NCI-H446 treated with DMSO at 0.1 percent for 48 hours (cell line): Measurements from ENCODE around the gene OR2A1.
"Not testable (repeated sequence)": the region's sequence is repeated elsewhere in the genome, so short reads cannot be mapped to it uniquely, and the experiment has no call there.

Experiments used
- DNase-seq: peaks from one replicate; lab custom pipeline; 2025; lab: John Stamatoyannopoulos, UW

The OR2A1 gene, protein sequence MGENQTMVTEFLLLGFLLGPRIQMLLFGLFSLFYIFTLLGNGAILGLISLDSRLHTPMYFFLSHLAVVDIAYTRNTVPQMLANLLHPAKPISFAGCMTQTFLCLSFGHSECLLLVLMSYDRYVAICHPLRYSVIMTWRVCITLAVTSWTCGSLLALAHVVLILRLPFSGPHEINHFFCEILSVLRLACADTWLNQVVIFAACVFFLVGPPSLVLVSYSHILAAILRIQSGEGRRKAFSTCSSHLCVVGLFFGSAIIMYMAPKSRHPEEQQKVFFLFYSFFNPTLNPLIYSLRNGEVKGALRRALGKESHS

DNA sequence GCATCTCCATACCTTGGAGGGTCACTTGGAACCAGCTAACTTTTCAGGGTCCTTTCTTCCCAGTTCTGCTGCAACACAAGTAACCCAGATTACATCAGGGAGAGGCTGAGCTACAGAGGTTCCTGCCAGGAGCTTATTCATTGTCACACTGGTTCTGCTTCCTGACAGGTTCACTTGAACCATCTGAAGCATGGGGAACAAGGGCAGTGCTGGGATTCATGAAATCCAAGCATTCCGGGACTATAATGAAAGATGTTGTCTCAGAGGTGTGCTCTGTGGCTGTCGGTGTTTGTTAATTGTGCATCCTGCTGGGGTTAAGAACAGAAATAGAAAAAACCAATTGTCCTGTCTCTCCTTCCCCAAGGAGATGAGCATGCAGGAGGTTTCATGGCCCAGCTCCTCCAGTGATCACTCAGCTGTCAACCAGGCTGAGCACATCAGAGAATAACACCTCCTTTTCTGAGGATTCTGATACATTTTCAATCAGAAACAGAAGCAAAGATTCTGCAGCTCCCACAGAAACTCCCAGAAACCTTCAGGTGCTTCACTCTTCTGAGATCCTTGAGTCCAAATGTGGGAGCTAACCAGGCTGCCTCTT lies at the start of gene OR2A1:
OR2A1 (plus strand) TSS at position 548 of the 598 bp plus-strand sequence. CDS start 5,706 bp downstream, outside the sequence.
- not testable (repeated sequence) for DNase-seq

DNA sequence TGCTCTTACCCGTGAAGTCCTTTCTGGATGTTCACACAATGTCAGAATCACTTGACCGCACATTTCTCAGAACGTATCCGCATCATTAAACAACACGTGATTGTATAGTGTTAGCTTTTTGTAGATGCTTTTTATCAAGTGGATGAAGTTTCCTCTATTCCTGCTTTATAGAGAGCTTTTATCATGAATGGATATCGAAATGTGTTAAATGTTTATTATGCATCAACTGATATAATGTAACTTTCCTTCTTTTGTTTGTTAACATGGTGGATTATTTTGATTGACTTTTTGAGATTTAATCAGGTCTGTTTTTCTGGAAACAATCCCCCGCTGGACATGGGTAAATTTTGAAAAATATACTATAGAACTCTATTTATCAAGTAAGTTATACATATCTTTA lies 47.5 kb upstream of the OR2A1 start, which contains the start of gene OR2A7:
OR2A7 (minus strand) TSS at position 101 of the 400 bp plus-strand sequence. CDS start 5,164 bp downstream, outside the sequence.
- not testable (repeated sequence) for DNase-seq

DNA sequence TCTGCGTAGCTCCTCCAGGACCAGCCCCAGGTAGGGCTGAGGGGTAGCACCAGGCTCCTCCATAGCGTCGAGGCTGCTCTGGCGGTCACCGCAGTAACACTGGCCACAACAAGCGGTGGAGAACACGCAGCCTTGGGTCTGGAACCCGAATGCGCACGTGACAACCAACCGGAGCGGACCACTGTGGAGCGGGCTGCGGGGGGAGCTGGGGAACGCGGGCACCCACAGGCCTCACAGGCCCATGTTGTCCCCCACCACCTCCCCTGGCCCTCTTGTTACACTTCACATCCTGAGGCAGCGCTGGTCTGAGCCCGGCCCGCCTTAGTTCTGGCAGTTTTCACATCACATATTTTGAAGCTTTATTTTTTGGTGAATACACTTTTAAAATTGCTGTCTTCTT lies 43.0 kb upstream of the OR2A1 start, which contains the start of gene CTAGE8:
CTAGE8 (minus strand) TSS at position 101 of the 400 bp plus-strand sequence; CDS start at position 63, 38 bp downstream.
- not testable (repeated sequence) for DNase-seq

DNA sequence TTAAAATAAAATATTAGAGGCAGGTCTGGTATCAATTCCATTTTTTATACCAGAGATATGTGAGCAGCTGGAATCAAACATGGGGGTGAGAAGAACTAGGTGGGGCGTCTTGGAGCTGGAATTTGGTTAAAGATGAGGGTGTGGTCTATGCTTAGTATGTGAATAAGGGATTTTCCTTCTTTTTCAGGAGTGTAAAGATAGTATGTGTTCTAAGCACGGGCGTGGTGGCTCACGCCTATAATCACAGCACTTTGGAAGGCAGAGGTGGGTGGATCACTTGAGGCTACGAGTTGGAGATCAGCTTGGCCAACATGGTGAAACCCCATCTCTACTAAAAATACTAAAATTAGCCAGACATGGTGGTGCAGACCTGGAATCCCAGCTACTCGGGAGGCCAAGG lies 36.9 kb upstream of the OR2A1 start:
- DNase-seq = not testable (repeated sequence)

DNA sequence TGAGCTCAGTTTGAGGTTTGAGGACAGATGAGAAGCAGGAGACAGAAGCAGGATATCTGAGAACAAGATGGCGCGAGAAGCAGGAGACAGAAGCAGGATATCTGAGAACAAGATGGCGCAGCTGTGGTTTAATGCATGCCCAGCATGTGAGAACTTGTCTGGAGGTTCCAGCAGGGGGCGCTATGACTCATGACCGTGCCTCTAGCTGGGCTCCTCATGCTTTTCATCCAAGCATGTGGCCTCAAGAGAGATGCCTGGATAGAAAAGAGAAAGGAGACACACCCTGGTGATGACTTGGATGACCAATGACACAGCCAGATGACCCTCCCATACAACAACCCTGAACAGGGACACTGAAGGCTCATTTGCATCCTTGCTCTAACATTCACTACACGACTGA lies 32.2 kb upstream of the OR2A1 start:
- DNase-seq = not testable (repeated sequence)

DNA sequence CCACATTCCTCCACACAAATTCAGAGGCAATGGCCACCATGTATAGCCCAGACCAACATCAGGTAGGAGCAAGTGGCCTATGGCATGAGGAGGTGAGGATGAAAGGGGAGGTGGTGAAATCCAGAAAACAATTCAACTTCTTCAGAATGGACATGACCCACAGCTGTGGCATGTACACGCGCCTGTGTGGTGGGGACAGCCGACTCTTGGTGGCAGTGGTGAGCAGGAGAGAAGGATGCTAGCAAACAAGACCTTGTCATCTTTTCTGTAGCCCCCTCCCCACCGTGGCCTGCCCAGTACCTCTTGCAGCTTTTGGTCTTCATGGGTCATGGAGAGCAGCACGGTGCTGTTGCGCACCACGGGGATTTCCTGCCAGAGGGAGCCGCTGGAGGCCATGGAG lies 30.2 kb upstream of the OR2A1 start:
- not testable (repeated sequence) for DNase-seq

DNA sequence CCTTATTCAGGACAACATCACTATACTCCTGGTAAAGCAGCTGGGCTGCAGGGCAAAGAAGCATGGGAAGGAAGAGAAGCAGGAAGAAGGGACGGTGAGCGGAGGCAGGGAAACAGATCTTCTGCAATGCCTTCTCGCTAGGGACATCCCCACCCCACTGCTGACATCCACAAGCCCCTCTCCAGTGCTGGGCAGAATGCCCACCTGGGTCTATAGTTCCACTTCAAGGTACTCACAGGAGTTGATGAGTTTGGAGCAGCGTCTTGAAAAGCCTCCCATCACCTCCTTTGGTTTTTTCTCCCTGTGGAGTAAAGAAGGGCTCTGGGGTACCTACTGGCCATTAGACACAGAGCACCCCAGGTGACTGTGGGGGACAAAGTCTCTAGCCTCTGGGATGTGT lies 29.7 kb upstream of the OR2A1 start:
- DNase-seq = not testable (repeated sequence)

DNA sequence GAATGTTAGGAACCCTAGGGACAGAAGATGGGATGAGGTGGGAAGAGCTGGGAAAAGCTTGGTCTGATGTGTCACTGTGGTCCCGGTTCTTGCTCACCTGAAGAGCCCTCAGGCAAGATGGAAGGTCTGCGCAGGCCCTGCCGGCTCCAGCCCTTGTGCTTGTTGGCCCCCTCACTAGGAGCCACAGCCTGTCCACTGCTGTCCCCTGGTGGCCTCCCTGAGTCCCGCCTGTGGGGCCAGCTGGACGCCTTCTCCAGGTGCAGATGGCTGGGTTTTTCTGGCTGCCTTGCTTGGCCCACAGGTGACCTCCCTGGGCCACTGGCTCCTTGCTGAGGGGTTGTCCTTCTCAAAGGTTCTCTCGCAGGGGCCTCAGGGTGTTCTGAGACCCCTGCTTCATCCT lies 28.5 kb upstream of the OR2A1 start:
- not testable (repeated sequence) for DNase-seq

DNA sequence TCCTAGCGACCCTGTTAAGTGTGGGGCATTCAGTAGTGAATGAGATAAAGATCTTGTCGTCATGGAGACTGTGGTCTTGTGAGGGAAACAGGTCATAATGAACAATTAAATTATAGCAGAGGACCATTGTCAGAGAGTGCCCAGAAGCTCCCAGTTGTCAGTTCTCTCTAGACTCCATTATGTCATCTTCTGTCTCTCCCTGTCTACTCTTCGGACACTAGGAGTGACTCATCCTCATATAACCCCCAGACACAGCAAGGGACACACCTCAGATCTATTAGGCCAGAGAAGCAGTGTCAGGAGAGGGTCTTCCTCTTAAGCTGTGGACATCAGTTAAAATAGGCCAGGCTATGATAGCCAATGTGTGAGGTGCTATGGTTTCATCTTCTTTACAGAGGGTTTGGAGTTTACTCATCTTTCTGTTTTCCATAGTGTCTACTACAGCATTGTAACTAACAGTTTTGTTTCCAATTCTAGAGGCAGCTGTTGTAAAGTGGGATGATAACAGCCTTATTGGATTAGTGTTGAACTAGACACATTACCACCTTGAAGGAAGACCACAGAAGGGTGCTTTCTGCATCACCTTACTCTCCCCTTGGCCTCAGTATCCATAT lies 24.9 kb upstream of the OR2A1 start:
- not testable (repeated sequence) for DNase-seq

DNA sequence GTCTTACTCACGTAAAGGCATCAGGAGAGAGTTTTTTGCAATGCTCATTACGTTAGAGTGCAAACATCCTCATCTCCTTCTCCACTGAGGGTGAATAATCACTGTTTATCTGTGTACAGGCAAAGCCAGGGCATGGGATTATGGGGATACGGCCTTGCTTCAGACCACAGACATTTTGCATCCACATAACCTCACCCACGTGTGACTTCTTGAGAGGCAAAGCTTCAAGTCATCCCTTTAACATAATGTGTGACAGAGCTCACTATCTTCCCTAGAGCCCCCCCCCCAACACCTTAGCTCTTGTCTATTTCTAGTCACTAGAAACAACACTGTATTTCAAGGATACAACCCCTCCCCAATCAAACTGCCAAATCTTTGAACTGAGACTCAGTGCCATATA lies 20.6 kb upstream of the OR2A1 start:
- DNase-seq = not testable (repeated sequence)

DNA sequence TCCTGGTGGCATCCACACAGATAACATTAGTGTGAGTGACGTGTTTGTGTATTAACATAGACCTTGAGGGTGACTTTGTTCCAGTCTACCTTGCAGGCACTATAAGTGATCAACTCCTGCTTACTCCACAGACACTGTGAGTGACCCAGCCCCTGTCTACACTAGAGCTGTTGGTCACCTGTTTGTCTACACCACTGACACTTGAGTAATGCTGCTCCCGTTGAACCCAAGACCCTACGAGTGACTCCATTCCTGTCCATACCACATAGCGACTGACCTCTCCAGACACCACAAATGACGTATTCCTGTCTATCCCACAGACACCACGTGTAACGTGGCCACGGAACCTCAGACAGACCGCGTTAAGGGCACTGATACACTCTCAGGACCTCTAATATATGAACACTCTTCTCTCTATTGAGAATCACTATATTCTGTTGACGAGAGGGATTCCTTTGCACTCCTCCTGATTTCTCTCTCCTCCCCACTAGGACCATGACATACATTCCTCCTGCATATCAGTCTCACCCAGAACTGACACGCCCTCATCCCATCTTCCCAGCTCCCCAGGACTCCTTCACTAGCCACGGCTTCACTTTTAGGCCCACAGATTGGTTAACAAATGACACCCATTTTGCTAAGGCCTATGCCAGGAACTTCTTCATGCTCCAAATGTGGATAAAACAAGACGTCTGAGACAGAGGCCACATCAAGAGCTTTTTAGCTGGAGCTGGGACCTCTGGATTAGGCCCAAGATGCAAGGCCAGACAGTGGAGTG lies 19.6 kb upstream of the OR2A1 start:
- DNase-seq = not testable (repeated sequence)

DNA sequence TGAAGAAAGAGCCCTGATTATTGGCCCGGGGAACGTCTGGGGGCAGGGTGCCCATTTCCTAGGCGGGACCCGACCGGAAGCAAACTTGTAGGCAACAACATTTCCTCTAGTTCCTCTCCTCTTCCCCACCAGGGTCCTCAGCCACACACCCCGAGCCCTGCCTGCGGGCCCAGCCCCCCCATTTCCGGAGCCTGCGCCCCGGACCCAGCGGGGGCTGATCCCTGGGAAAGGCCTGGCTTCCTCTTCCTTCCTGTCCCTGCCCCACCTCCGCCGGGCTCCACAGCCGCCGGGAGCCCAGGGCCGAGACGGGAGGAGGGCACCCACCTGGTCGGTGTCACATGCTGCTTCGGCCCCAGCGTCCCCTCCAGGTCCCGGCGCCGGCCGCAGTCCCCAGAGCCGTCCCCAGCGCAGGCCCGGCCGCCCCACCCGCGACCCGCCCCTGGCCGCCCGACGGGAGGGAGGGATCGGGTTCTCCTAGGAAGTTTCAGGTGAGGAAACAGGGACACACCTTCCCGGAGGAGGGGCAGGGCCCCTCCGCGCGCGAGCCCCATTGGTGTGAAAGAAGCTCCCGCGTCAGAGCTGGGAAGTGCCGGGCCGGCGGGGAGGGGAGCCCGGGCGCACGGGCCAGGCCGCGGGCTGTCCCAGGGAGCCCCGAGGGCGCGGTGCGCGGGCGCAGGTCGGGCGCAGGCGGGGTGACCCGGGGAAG lies 18.3 kb upstream of the OR2A1 start:
- DNase-seq = not testable (repeated sequence)

DNA sequence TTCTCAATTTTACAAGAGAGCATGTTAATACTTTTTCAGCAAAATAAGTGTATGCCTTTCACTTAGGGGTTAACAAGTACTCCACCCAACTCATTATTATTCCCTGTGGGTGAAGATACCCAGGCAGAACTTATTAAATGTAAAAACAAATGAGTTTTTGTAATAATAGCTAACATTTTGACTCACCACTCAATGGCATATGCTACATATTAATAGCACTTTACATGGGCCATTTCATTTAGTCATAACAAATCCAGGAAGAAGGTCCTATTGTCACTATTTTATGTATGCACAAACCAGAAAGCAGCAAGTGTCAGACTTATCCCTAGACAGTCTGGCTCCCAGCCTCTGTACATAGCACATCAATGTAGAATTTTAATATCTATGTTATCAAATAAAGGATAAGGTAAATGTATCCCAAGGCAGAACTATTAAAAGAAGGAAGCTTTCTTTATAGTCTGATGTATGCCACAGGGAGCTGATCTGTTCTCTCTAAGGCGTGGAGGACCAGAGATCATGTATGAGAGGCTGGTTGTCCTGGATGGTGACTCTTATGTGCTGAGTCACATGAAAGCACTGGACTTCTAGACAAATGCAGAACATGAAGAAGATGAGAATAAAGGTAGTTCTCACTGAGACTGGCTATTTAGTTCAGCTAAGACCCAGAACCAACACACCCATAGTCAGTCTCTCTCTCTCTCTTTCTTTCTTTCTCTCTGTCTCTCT lies 9.5 kb upstream of the OR2A1 start:
- DNase-seq = not testable (repeated sequence)

DNA sequence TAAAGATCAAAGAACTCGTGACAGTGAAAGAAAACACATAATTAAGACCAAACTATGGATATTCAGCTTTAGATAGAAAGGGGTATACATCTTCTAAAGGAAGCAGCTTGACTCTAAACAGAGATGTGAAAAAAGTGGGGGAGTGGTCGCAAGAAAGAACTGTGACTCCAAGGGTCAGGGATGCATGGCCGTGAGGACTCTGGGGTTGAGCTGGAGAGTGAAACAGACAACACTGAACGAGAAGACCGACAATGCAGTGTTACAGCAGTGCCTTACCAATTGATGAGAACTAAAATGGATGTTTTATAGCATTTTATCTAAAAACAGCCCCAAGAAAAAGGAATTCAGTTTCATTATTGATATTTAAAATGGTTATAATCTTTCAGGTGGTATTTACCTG lies 8.6 kb upstream of the OR2A1 start:
- not testable (repeated sequence) for DNase-seq

DNA sequence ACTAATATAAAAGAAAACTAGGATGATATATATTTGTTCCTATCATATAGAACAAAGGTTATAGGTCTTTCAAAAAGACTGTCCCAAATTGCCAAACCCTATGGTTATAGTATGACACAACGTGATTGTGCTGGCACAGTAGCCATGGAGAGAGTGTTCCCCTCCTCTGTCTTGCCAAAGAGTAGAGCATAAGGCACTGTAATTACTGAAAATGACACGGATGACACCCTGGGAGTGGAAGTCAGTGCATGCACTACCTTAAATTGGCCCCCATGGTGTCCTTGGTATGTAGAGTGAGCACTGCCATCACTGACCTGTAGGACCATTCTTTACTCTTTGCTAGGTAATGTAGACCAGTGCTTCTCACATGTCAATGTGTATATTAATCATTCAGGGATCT lies 7.1 kb upstream of the OR2A1 start:
- not testable (repeated sequence) for DNase-seq

DNA sequence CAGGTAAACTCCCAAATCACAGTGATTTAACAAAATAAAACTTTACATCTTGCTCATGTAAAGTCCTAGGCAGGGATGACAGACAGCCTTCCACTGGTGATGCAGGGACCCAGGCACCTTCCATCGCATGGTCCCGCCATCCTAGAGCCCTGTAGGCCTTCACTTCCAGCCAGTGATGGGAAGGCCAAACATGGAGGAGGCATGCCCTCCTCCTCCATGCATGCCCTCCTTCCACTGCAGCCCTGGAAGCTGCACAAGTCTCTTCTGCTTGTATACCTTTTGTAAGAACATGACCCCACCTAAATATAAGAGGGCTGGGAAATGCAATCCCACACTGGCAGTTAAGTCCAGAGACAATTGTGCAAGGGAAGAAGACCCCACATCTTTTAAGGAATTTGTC lies 2.5 kb upstream of the OR2A1 start:
- not testable (repeated sequence) for DNase-seq

DNA sequence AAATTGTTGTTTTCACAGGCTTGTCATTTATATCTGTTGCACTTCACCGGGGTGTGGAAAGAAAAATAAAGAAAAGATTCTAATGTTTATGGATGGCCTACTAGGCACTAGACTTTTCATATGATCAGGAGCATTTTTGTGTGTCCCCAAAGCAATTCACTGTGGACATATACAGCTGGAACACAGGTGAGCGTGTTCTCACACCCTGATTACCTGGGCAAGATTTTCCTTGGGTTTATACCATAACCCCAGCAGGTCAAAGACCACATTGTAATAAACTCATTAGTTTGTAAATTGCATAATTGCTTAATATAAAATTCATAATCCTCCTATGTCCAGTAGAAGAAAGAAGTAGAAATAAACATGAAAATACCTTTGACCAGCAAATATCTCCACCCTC lies 1.0 kb upstream of the OR2A1 start:
- not testable (repeated sequence) for DNase-seq

DNA sequence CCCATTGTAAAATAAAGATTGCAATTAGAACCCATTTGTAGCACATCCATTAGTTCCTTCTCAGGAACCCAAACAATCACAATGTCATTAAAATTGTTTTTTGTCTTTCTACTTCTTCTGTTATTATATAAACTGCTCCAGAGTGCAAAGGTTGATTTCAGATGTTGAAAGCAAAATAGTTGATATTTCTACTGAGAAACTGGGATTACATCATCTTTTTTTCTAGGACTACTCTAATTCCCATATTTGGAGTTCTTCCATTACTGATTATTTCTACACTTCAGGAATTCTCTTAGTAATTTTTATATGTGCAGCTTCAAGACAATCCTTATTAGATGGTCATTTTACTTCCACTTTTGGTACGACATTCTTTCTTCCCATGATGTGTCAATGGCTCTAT lies 5.3 kb downstream of the OR2A1 start:
- DNase-seq = not testable (repeated sequence)

DNA sequence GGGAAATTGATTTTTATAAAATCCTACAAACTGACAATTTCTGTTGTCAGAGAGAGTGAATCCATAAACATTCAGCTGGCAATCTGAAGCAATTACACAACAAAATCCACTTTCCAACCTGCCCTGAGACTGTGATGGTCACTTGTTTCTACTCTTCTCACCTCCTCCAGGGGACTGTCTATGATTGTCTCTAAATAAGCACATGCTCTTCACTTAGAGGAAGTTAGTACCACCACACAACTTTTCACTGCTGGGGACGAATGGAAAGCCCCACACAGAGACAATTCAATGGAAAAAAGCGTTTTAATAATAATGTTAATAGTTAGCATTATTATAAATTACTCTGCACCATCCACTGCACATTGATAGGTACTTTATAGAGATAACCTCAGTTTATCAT lies 7.3 kb downstream of the OR2A1 start:
- not testable (repeated sequence) for DNase-seq

DNA sequence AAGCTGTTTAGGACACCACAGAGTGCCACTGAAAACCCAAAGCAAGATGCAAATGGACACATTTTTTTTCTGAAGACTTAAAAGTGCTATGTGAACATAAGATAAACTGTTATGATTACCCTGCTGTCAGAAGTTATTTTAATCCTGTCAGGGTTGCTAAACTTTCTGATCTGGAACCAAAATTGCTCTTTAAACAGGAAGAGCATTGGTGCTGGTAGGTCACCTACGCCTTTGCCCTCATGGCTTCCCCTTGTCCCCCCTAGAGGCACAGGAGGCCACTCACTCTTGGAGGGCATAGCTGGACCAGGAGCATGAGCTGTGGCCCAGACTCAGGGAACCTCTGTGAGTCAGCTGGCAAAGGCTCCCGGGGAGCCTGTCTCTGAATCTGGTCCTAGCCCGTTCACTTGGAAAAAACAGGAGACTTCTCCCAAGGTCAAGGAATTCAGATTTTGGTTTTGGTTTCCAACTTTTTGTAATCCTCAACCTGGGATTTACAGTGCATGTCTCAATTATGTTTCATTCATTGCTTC lies 9.5 kb downstream of the OR2A1 start:
- not testable (repeated sequence) for DNase-seq
